GM18526 (cell line): ENCODE data around the gene PAAF1.

ENCODE experiments used
- POLR2A ChIP-seq: IDR thresholded peaks from 3 replicates; pipeline ENCODE4 v1.6.1; 2011; ENCODE audit not compliant: insufficient read length; ENCODE audit errors: extremely low read depth

Gene PAAF1

DNA sequence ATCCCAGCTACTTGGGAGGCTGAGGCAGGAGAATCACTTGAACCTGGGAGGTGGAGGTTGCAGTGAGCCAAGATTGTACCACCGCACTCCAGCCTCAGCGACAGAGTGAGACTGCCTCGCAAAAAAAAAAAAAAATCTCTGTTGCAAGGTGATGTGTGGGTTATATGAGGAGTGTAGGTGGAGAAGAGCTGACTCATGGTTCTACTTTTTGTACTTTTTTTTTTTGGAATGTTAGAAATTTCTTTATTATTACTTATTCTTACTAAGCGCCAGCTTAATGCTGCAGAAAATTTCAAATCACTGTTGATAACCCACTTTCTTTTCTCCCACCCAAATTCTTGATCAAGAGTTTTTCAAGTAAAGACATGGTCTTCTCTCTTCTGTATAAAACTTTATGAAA, 44.4 kb downstream of the PAAF1 start:
- TF ChIP-seq POLR2A = no peak

DNA sequence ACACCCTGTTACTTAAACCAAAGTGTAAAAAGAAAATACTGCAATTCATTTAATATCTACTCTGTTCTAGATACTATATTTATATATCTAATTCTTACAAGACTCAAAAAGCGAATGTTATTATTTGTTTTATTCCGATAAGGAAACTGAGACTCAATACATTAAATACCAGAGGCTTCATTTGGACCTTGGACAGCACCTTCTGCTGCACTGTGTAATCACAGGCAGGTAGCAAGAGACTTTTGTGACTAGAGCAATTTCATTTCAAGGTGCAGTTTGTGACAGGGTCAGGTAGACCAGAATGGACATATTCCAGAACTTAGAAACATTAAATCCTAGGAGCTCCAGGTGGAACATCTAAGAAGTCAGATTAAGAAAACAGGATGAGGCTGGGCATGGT, 52.6 kb downstream of the PAAF1 start:
- no peak for TF ChIP-seq POLR2A

DNA sequence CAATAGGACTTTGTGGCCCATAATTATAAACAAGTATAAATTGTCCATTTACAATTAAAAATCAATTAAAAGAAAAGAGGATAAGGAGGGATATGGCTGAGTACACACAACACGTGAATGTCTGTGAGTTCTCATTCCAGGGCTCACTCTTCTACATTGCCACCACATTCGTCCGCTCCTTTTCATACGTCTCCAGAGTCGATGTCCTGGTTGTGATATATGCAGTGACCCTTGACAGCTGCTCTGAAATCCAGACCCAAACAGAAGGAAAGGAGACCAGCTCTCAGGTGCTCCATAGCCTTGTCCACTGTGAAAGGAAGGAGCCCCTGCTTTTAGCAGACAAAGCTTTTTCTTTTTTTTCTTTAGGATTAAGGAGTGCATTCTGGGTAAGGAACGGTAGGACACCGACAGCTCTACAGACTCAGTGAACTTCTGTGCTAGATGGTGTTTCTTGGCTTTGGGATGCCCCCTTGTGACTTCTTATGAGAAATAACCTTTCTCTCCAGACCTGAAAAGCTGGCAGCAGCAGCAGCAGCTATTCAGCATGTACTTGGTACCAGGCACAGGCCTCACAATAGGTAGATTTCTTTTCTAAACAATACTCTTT, 54.3 kb downstream of the PAAF1 start:
- TF ChIP-seq POLR2A = no peak

DNA sequence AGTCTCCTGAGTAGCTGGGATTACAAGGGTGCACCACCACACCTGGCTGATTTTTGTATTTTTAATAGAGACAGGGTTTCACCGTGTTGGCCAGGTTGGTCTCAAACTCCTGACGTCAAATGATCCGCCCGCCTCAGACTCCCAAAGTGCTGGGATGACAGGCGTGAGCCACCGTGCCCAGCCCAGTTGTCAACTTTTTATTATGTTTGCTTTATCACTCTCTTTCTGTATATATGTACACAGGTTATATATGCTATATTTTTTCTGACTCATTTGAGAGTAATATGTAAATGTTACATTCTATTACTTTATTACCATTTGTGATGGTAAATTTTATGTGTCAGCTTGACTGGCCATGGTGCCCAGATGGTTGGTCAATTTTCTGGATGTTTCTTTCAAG, 55.2 kb downstream of the PAAF1 start:
- no peak for TF ChIP-seq POLR2A

DNA sequence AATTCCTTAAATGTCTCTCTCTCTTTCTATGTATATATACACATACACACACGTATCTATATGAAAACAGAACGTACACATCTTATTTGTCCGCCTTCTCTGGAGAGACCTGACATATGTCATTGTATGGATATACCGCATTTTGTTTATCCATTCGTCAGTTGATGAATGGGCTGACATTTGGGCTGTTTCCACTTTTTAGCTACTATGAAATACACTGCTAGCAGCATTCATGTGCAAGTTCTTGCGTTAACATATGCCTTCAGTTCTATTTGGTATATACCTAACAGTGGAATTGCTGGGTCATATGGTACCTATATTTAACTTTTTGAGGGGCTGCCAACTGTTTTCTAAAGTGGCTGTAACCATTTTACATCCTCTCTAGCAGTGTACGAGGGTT, 56.0 kb downstream of the PAAF1 start:
- no peak for TF ChIP-seq POLR2A

DNA sequence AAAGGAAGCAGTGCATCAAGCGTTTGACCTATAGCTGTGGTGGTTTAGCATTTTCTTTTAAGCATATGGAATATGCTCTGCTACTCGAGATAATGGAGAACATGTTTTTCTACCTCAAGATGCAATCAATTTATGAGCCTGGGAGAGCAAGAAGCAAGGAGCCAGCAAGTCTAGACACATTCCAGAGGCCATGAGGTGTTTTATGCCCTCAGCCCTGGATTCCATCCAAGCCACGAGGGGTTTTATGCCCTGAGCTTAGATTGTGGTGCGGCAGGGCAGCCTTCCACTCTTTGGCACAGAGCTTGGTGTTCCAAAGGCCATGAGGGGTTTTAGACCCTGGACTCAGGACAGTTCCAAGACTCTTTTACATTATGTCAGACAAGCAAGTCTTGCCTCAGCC, 62.3 kb downstream of the PAAF1 start:
- no peak for TF ChIP-seq POLR2A

DNA sequence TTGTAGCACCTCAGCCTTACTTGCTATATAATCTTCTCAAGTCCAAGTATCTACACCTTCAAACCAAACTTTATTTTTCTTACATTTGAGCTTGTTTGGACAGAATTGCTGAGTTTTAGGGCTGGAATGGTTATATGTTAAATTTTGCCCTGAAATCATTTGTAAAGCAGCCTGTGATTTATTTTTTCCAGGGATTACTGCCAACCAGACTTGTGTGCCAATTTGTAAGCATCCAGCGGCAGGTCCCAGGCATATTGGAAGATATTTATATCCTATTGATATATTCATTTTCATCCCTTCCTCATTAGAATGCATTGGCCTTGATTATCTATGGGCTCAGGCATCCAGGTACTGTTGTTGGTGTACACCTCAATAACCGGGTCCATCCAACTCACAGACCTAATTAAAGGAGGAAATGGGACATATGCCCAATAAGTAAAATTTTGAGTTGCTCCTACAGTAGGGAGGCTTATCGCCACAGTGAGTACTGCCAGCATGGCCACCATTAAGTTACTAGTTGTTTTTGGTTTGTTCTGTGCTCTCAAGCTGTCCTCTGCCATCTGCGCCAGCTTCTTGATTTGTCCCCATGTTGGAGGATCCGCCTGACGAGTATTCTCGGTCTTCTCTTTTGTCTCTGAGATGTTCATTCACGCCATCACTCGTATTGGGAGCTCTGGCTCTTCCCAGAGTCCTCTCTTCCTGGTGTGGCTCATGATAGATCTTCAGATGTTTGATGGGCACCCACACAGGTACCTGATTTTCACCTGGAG, 64.2 kb downstream of the PAAF1 start:
- TF ChIP-seq POLR2A = no peak

DNA sequence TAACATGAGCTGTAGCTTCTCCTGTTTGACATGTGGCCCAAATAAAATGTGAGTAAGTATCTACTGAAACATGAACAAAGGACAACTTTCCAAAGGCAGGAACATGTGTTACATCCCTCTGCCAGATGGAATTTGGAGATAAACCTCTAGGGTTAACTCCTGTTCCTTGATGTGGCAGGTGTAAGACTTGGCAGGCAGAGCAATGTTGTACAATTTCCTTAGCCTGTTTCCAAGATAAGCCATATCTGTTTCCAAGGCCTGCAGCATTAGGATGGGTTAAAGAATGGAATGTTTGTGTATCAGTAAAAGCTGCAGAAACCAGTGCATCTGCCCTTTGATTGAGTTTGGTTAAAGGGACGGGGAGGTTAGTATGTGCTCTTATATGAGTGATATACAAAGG, 65.2 kb downstream of the PAAF1 start:
- no peak for TF ChIP-seq POLR2A

DNA sequence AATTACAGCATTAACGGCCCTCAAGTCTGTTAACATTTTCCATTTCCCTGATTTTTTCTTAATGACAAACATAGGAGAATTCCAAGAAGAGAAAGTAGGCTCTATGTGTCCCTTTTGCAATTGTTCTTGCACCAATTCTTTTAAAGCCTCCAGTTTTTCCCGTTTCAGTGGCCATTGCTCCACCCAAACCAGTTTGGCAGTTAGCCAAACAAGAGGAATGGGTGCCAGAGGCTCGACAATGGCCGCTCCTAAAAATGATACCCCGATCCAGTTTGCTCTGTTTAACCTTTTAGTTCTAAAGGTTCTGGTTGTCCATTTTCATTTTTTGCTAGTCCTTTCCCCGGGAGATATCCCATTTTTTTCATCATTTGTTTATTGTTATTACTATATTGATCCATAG, 67.3 kb downstream of the PAAF1 start:
- no peak for TF ChIP-seq POLR2A

DNA sequence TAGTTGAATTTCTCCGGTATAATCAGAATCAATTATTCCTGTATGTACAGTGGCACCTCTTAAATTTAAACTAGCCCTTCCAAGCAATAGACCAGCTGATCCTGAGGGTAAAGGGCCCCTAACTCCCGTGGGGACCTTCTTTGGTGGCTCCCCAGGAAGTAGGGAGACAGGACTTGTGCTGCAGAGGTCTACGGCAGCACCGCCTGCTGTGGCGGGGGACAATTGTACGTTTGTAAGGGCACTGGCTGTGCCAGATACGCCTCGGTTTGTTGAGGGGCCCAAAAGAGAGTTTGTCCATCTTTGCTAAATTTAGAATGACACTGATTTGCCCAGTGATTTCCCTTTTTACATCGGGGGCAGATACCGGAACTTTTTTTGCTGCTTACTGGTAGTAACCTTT, 68.1 kb downstream of the PAAF1 start:
- TF ChIP-seq POLR2A = no peak

DNA sequence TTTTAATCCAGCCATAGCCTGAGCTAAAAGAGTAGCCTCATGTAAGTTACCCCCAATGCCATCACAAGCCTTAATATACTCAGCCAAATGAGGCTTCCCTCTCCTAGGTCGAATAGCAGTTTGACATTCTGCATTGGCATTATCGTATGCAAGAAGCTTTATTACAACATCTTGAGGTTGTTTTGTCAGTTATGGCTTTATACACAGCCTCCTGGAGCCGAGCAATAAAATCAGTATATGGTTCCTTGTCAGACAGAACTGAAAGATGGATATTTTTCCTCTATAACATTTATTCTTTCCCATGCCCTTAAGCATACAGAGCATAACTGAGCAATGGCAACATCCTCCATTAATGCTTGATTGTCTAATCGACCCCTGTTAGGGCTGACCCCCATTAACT, 68.6 kb downstream of the PAAF1 start:
- no peak for TF ChIP-seq POLR2A

DNA sequence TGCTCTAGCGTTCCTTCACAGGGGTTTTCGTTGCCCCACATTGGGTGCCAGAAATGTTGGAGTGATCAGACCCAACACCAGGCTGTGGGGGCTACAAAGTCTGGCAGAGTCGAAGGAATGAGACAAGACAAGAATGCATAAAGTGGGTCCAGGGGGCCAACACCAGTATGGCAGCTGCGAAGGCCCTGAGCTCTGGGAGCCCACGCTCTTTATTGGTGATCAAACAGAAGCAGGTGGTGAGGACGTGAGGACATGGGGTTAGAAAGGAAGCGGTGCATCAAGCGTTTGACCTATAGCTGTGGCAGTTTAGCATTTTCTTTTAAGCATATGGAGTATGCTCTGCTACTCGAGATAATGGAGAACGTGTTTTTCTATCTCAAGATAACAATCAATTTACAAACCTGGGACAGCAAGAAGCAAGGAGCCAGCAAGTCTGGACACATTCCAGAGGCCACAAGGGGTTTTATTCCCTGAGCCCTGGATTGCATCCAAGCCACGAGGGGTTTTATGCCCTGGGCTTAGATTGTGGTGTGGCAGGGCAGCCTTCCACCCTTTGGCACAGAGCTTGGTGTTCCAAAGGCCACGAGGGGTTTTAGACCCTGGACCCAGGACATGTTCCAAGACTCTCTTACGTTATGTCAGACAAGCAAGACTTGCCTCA, 70.1 kb downstream of the PAAF1 start:
- TF ChIP-seq POLR2A = no peak

DNA sequence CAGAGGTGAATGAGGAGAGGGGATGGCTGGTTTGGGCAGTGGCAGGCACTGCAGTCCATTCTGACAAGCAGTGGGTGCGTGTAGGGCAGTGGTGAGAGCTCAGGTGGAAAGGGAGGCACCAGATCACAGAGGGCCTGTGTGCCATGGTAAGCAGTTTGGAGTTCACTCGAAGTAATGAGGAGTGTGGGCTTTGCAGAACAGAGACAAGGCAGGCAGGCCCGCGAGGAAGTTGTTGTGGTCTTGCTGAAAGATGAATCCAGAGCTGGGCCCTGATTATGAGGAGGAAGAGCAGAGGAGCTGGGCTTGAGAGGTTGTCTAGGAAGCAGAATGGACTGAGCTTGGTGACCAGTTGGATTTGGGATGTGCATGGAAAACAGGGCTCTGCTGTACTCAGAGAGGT, 72.4 kb downstream of the PAAF1 start:
- TF ChIP-seq POLR2A = no peak

DNA sequence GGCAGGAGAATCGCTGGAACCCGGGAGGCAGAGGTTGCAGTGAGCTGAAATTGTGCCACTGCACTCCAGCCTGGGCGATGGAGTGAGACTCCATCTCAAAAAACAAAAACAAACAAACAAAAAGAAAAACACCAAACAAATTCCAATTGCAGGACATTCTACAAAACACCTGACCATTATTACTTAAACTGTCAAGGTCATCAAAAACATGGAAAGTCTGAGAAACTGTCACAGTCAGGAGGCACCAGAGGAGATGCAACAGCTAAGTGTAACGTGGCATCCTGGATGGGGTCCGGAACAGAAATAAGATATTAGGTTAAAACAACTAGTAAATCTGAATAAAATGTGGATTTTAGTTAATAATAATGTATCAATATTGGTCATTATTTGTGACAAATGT, 73.1 kb downstream of the PAAF1 start:
- no peak for TF ChIP-seq POLR2A

DNA sequence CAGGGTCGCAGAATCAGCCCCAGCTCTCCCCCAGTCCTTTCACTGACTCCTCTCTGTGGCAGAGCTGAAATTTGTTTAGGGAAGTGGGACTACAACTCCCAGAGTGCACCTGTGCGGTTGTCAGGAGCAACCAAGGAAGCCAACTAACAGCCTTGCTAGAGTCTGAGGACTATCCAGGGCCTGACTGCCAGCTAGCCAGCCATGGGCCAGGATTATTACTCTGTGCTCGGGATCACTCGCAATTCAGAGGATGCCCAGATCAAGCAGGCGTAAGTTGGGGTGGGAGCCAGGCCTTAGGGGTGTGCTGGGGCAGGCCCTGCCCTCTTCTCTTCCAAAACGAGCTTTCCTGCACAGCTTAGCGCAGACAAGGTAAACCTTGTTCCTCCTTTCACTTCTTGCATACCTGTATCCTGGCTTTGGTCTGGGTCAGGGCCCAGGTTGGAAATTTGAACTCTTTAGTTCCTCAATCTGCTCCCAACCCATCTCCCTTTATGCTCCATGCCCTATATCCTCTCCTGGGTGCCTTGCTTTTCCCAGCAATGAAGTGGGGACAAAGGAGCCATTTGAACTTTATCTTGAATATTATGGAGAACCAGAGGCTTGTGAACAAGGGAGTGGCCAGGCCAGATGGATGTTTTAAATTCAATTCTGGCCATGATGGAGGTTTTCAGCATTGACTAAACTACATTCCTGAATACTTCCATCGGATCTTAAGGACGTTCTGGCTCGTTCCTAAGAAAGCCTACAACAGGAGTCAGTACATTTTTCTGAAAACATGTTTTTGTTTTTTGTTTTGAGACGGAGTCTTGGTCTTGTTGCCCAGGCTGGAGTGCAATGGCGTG, 74.3 kb downstream of the PAAF1 start, which contains the start of gene DNAJB13:
Gene DNAJB13 (plus strand): TSS at position 158 of the 842 bp plus-strand sequence. CDS start 44 bp downstream, at position 202.
- TF ChIP-seq POLR2A = no peak

DNA sequence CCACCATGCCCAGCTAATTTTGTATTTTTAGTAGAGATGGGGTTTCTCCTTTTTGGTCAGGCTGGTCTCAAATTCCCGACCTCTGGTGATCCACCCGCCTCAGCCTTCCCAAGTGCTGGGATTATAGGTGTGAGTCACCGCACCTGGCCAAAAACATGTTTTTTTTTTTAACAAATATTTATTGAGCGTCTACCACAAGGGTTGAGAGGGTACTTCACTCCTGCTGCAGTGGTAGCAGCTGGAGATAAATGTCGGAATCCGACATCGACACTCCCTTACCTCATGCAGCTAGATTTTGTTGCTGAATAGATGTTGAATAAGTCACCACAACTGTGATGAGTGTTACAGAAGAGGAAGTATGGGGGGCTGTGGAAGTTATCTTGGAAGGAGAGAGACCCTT, 75.0 kb downstream of the PAAF1 start:
- no peak for TF ChIP-seq POLR2A
